ENCODE measurements around the gene MUS81.

GRCh38 chr11:65915821-65916251, 55.6 kb downstream of the MUS81 start:
- TF ChIP-seq CTCF (IDR thresholded peaks at IDR 0.05 in 2 of 3, conservative IDR thresholded peaks at IDR 0.05 in 1 of 3; ENCODE audit: insufficient read depth in 2 of 3, low read depth in 1 of 3, low read length in 3 of 3) (no peak), ZNF124 (CRISPR knock-in tag; IDR thresholded peaks at IDR 0.05) (no peak), IRF1 (CRISPR knock-in tag; IDR thresholded peaks at IDR 0.05; ENCODE audit: borderline replicate concordance) (no peak), RBM22 (IDR thresholded peaks at IDR 0.05; ENCODE audit: low read depth, low read length, poor library complexity, severe bottlenecking) (peak; percentile 45), MAZ (CRISPR knock-in tag; conservative IDR thresholded peaks at IDR 0.05 in 1 of 2, IDR thresholded peaks at IDR 0.05 in 1 of 2) (no peak), ZNF639 (CRISPR knock-in tag; conservative IDR thresholded peaks at IDR 0.05 in 1 of 2, IDR thresholded peaks at IDR 0.05 in 1 of 2) (no peak), NUFIP1 (IDR thresholded peaks at IDR 0.05; ENCODE audit: partially characterized antibody) (no peak), ZNF584 (CRISPR knock-in tag; IDR thresholded peaks at IDR 0.05; ENCODE audit: low read depth) (no peak), RAD21 (CRISPR knock-in tag; conservative IDR thresholded peaks at IDR 0.05 in 1 of 2, IDR thresholded peaks at IDR 0.05 in 1 of 2) (no peak), ZBTB7A (IDR thresholded peaks at IDR 0.05; ENCODE audit: borderline replicate concordance, control insufficient read depth, low read depth, low read length) (no peak), JUNB (CRISPR knock-in tag; conservative IDR thresholded peaks at IDR 0.05) (no peak), CBFA2T3 (IDR thresholded peaks at IDR 0.05) (no peak)
